Stimulated activated CD4-positive, alpha-beta T cell treated with anti-CD3 and anti-CD28 coated beads, Interleukin-15, amount 100 ng/mL, for 48 hours (primary cell): ENCODE data around the gene SPACA9.

ENCODE experiments used
- DNase-seq, 2 donors: peaks; one replicate each; pipeline ENCODE4 v3.0.0-alpha.2; 2020; ENCODE audit warnings: low read depth in 2 of 2

Gene SPACA9

GRCh38 chr9:132863096-132863495 lies 15.6 kb upstream of the SPACA9 start:
- DNase-seq, result no peak

DNA sequence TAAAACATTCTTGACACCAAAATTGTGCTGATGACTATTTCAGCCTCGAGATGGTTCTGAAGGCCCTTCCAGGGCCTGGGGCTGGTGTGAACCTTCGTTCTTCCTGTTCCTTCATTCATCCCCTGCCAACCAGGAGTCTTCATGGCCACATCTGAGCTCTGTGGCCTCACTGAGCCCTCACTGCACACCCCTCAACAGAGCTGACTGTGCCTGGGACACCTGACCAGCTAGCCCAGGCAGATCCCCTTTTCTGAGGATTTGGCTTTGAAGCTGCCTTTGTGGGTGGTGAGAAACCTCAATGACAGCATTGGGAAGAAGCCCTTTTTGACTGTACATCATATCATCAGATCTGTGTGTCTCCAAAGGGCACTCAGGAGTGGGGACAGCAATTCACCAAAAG lies 14.4 kb upstream of the SPACA9 start:
- DNase-seq, result no peak

GRCh38 chr9:132864691-132865090 lies 14.0 kb upstream of the SPACA9 start:
- no peak for DNase-seq

GRCh38 chr9:132866898-132867297 lies 11.8 kb upstream of the SPACA9 start:
- DNase-seq, result no peak

GRCh38 chr9:132869266-132869665 lies 9.4 kb upstream of the SPACA9 start:
- no peak for DNase-seq

DNA sequence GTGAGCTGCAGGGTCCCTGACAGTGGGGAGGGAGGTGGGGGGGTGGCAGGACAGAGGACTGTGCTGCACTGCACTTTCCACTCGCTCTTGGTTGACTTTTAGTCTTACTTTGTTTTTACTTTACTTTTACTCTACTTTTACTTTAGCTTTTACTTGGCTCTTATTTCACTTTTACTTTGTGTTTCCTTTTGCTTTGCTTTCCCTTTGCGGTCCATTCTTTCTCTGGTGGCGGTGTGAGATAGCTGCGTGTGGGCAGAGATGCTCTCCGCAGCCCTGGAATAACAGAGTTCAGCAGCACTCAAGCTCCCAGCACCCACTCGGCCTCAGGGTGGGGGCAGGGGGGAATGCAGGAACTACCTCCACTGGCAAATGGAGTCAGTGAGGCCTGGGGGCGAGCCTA lies 5.3 kb upstream of the SPACA9 start:
- DNase-seq, result no peak

DNA sequence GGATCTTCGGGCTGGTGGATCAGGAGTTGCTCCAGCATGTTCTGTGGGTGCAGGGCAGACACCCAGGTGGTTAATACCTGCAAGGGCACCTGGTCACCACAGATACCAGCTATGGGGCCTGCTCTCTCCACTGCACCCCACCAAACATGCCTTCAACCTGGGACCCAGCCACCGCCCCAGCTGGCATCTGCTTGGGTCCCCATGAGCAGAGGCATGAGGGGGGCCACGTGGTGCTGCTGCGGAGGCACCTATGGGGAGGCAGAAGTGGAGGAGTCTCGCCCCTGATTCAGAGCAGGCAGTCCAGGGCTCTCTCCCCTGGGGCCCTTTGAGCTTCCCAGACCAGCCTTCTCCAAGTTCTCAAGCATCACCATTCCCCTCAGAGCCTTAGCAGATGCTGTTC lies 3.5 kb upstream of the SPACA9 start:
- no peak for DNase-seq

- no peak for DNase-seq
These were observed 1.8 kb upstream of the SPACA9 start for GRCh38 chr9:132876849-132877248.

GRCh38 chr9:132877458-132877823 lies 1.3 kb upstream of the SPACA9 start:
- DNase-seq, result no peak

DNA sequence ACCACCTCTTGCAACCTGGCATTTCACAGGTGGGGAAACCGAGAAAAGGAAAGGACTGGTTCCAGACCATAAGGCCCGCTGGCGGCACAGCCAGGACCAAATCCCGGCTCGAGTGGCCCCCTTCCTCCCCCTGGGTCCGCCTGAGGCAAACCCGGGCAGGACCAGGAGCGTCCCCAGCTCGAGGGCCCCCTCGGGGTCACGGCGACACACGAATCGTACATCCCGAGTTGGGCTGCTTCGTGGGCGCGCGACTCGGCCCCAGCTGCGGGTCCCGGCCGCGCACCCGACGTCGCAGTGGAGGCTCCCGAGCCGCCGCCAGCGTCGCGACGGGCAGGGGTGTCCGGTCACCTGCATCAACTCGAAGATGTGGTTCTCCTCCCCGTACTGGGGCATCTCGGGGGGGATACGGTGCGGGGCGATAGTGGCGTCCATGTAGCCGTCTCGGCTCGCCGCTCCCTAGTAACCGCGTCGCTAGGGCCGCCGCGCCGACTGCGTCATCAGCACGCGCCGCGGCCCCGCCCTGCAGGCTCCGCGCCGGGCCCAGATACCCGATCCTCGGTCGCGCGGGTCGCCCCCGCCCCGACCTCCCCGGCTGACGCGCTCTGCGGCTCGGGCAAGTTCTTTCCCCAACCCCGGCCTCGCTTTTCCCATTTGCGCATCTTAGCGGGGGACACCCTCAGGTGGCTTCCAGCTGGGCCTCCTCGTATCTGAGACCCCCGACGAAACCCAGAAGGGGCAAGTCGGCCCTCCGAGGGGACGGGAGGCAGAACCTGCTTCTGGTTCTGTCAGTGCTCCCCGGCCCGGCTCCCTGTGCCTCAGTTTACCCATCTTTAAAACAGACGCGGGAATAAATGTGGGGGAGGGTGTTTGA lies 639 bp upstream of the SPACA9 start, which contains the start of gene AK8:
Gene AK8 (minus strand): TSS at position 461 of the 871 bp plus-strand sequence. CDS start 29 bp downstream, at position 432.
- DNase-seq, result peak; percentile 42 to 69

DNA sequence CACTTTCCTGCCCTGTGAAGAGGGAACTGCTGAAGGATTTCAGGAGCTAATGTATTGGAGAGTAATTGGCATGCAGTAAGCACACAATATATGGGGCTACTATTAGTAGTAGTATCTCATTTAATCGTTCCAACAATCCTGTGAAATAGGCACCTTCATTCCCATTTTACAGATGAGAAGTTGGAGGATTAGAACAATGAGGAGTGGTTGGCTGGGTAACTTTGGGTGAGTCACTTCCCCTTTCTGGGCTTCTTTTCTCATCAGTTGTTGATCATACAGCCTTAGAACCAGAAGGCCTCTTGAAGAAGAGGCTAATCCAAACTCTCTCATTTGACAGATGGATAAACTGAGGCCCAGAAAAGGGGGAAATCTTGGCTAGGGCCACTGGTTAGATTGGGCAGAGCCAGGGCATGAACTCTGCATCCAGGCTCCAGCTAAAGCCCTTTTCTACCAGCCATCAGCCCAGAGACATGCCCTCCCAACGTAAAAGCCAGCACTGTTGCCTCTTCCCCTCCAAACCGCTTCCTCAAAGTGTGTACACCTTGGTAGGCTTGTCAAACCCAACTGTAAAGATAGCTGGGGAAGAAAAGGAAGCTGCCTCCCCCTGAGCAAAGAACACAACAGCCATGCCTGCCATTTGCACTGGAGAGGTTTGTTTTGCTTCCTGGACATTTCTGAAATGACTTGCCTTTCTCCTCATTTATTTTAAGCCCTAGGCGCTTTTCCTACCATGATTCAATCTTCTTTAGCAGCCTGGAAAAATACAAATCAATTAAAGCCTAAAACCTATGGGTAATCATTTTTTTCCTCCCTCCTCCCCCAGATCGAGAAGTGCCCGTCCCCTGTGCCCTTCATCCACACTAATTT lies 992 bp downstream of the SPACA9 start:
- no peak for DNase-seq

DNA sequence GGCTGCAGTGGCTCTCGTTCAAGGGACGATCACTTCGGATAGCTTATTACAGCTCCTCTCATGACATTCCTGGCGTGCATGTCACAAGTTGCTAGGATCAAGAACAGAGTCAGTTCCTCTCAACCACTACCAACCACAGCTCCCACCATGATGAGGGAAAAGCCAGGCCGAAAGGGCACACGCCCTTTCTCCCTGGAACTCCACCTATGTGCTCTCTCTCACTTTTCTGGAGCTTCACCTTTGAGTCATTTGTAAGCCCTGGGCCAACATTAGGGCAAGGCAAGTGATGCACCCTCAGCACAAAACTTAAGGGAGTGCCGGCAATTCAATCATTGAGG lies 1.6 kb downstream of the SPACA9 start:
- no peak for DNase-seq

DNA sequence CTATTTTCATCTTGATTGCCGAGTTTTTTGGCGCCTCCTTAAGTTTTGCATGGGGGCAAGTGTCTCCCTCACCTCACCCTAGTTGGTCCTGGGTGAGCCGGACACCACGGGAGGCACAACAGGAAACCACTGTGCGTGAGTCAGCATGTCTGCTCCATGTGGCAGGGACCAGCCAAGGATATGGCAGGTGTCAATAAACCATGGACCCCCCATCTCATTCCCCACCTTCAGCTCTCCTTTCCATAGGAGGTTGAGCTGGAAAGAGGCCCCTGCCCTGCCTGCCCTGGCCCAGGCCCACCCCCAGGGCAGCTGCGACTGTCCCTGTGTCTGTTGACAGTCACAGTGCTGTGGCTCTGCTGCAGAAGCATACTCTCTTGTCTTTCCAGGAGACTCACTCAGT lies 3.1 kb downstream of the SPACA9 start:
- DNase-seq, result no peak

DNA sequence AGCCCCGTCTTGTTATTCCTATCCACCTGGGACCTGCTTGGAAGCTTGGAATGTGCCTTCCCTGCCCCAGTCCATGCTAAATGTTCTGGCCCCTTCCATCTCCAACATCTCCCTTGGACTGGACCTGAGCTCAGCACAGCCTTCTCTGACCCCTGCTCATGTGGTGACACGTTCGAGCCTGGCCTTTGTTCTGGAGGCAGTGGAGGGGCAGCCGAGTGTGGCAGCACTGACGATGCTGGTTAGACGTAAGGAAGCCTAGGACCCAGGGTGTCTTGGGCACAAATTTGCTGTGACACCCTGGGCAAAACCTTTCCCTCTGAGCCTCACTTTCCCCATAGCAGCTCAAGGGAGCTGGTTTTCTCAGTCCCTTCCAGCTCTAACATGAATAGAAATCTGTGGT lies 3.9 kb downstream of the SPACA9 start:
- no peak for DNase-seq

- no peak for DNase-seq
These were observed 4.9 kb downstream of the SPACA9 start for GRCh38 chr9:132883349-132884294.

GRCh38 chr9:132885720-132886333 lies 7.1 kb downstream of the SPACA9 start:
- no peak for DNase-seq

DNA sequence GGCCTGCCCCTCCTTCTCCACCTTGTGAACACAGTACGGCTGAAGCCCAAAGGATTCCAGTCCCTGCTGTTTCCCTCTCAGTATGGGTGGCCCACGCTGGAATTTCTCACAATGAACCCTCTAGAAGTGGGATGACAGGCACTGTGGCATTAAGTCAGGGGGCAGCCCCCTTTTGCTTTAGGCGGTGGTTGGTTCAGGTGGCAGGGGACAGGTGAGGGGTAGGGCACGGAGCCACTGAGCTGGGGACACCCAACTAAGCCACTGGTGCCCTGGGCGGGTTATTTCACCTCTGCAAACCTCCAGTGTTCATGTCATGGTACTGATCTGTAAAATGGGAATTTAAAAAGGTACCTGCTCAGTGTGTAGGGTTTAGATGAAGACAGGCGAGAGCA lies 7.6 kb downstream of the SPACA9 start:
- no peak for DNase-seq

- no peak for DNase-seq
These were observed 8.8 kb downstream of the SPACA9 start for GRCh38 chr9:132887181-132888120.

- DNase-seq, result no peak
These were observed 9.5 kb downstream of the SPACA9 start for GRCh38 chr9:132888151-132888550.

GRCh38 chr9:132892400-132892799 lies 13.7 kb downstream of the SPACA9 start:
- no peak for DNase-seq
